GM23338 (cell line): Measurements from ENCODE around the gene LCNL1. TPM values are rescaled to one million over a fixed set of nuclear protein-coding genes. Genes with fewer than 3 reads are reported as not detected.

ENCODE experiments used
- ATAC-seq: fragments of 200-7000 bp; cut with Tn5 transposase; 3 replicates; pipeline ENCODE4 v1.9.1; 2020
- DNase-seq: peaks from one replicate; pipeline ENCODE4 v3.0.0-alpha.2; 2015; ENCODE audit warnings: low spot score
- H2AFZ ChIP-seq: fragments of 200-600 bp; sonication (generic); 2 replicates; pipeline ENCODE4 v1.8.0; 2016; ENCODE audit warnings: antibody characterized with exemption, mild to moderate bottlenecking, moderate library complexity
- H3F3A ChIP-seq: fragments of 200-600 bp; sonication (generic); replicated peaks from 2 replicates; pipeline ENCODE4 v1.8.0; 2017; ENCODE audit warnings: antibody characterized with exemption, mixed run types, low read depth
- H3K27ac ChIP-seq: fragments of 200-600 bp; sonication (generic); 2 replicates; pipeline ENCODE4 v1.6.1; 2016; ENCODE audit warnings: low read depth
- H3K27me3 ChIP-seq: fragments of 200-600 bp; sonication (generic); 2 replicates; pipeline ENCODE4 v1.8.0; 2016; ENCODE audit warnings: mild to moderate bottlenecking, mixed run types, moderate library complexity; ENCODE audit not compliant: insufficient read depth
- H3K36me3 ChIP-seq: fragments of 200-600 bp; sonication (generic); 2 replicates; pipeline ENCODE4 v1.8.0; 2016; ENCODE audit warnings: mild to moderate bottlenecking; ENCODE audit not compliant: insufficient read depth
- H3K4me1 ChIP-seq: fragments of 200-600 bp; sonication (generic); 2 replicates; pipeline ENCODE4 v1.8.0; 2016; ENCODE audit warnings: mild to moderate bottlenecking, moderate library complexity; ENCODE audit not compliant: insufficient read depth
- H3K4me2 ChIP-seq: fragments of 200-600 bp; sonication (generic); 2 replicates; pipeline ENCODE4 v1.7.1; 2017; ENCODE audit warnings: mixed run types
- H3K4me3 ChIP-seq: fragments of 200-600 bp; sonication (generic); 2 replicates; pipeline ENCODE4 v1.6.1; 2016; ENCODE audit warnings: mixed run types
- H3K79me2 ChIP-seq: fragments of 200-600 bp; sonication (generic); replicated peaks from 2 replicates; pipeline ENCODE4 v1.8.0; 2017; ENCODE audit warnings: mild to moderate bottlenecking; ENCODE audit not compliant: insufficient read depth
- H3K9me2 ChIP-seq: fragments of 200-600 bp; sonication (generic); 2 replicates; pipeline ENCODE4 v1.8.0; 2017; ENCODE audit not compliant: insufficient read depth
- H4K20me1 ChIP-seq: fragments of 200-600 bp; sonication (generic); replicated peaks from 2 replicates; pipeline ENCODE4 v1.8.0; 2017; ENCODE audit warnings: mild to moderate bottlenecking; ENCODE audit not compliant: insufficient read depth
- H3K27ac Mint-ChIP-seq: 2 replicates; pipeline ENCODE4 v1.8.0; 2020; ENCODE audit warnings: inconsistent platforms, mild to moderate bottlenecking, moderate library complexity, mixed read lengths
- H3K27me3 Mint-ChIP-seq: 3 replicates; pipeline ENCODE4 v1.8.0; 2022; ENCODE audit warnings: low read depth, mild to moderate bottlenecking, moderate library complexity, mixed read lengths, inconsistent platforms; ENCODE audit not compliant: insufficient read depth, poor library complexity
- H3K36me3 Mint-ChIP-seq: 3 replicates; pipeline ENCODE4 v1.8.0; 2021; ENCODE audit warnings: low read depth, mild to moderate bottlenecking, inconsistent platforms, moderate library complexity, mixed read lengths
- H3K4me1 Mint-ChIP-seq: 3 replicates; pipeline ENCODE4 v1.8.0; 2020; ENCODE audit warnings: mild to moderate bottlenecking, inconsistent platforms, mixed read lengths
- H3K4me3 Mint-ChIP-seq: 3 replicates; pipeline ENCODE4 v1.8.0; 2021; ENCODE audit warnings: moderate library complexity, mild to moderate bottlenecking, inconsistent platforms, mixed read lengths
- H3K9me3 Mint-ChIP-seq: 3 replicates; pipeline ENCODE4 v1.8.0; 2020; ENCODE audit warnings: moderate library complexity, mild to moderate bottlenecking, inconsistent platforms, mixed read lengths
- CREB1 ChIP-seq: fragments of 250-450 bp; sonication (Bioruptor Pico); IDR thresholded peaks from 2 replicates; pipeline ENCODE4 v1.5.0; 2020; ENCODE audit warnings: low read depth, mild to moderate bottlenecking, moderate library complexity
- EZH2 ChIP-seq: fragments of 200-600 bp; sonication (generic); IDR thresholded peaks from one replicate; pipeline ENCODE4 v1.8.0; 2017; ENCODE audit warnings: antibody characterized with exemption, mild to moderate bottlenecking, low read depth; ENCODE audit not compliant: unreplicated experiment
- ZNF114 ChIP-seq: fragments of 250-450 bp; sonication (Bioruptor Pico); IDR thresholded peaks from 2 replicates; pipeline ENCODE4 v1.5.0; 2020; ENCODE audit warnings: mild to moderate bottlenecking, moderate library complexity
- polyA plus RNA-seq: library from polyadenylated mRNA; unstranded; fragments of >200 nt; fragmentation: Nextera tagmentation; extraction: Ambion mirVana; gene quantifications from 2 replicates; pipeline ENCODE4 v1.2.1, GENCODE V29; 2016
- total RNA-seq: library from RNA; depleted of rRNA; stranded (reverse); fragments of >200 nt; shearing (Covaris generic); gene quantifications from 2 replicates; pipeline ENCODE4 v1.2.3, GENCODE V29; 2014
- TF ChIP-seq, protein P1 (sequence below): IDR thresholded peaks from one replicate; pipeline ENCODE4 v1.6.1; 2018; ENCODE audit warnings: antibody characterized with exemption; ENCODE audit not compliant: unreplicated experiment
- TF ChIP-seq, protein P2 (sequence below), 2 experiments: fragments of 200-600 bp in 1 of 2; sonication (generic) in 1 of 2; conservative IDR thresholded peaks; 2 replicates each; pipeline versions ENCODE4 v1.5.1 to v1.6.1; 2016 to 2017; ENCODE audit warnings: antibody characterized with exemption in 2 of 2, low read depth in 2 of 2, mild to moderate bottlenecking in 2 of 2, moderate library complexity in 1 of 2

The LCNL1 gene
- total and polyA plus RNA-seq, 2 experiments from 2014 or later, result 0.11 TPM; not detected in 1

DNA sequence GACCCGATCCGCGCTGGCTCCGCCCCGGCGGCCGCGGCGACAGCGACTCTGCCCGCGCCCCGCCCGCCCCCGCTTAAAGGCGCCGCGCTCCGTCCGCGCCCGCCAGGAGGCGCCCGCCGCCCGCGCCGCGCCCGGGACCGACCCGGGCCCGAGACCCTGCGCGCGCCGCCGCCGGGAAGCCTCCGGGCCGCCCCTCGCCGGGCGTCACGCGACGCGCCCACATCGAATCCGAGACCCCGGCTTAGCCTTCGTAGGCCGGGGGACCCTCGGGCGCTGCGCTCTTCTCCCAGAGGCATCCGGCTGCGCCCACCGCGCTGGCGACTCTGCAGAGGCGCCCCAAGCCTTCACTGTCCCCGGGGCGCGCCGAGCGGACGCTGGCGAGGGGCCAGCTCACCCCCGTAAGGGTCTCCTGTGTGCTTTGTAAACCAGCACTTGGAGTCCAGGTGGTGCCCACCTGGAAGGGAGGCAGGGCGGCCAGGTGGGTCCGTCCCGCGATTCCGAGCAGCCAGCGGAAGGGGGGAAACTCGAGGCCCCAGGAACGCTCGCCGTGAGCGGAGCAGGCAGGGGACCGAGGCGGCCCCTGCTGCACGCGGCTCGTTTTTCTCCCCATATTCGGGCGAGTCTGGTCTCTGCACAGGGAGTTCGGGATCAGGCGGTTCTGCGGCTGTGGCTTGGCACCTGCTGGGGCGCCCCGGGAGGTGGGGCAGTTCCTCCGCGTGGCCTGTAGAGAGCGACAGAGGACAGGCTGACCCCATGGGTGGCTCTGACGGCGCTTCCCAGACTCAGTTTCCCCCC is 45.7 kb downstream of the LCNL1 start:
- H4K20me1 ChIP-seq, result no peaks in the 10 kb centered on the region
- Mint-ChIP-seq H3K4me3 (peak overlapping the region; percentile 61), H3K9me3 (no peaks in the 10 kb centered on the region)

DNA sequence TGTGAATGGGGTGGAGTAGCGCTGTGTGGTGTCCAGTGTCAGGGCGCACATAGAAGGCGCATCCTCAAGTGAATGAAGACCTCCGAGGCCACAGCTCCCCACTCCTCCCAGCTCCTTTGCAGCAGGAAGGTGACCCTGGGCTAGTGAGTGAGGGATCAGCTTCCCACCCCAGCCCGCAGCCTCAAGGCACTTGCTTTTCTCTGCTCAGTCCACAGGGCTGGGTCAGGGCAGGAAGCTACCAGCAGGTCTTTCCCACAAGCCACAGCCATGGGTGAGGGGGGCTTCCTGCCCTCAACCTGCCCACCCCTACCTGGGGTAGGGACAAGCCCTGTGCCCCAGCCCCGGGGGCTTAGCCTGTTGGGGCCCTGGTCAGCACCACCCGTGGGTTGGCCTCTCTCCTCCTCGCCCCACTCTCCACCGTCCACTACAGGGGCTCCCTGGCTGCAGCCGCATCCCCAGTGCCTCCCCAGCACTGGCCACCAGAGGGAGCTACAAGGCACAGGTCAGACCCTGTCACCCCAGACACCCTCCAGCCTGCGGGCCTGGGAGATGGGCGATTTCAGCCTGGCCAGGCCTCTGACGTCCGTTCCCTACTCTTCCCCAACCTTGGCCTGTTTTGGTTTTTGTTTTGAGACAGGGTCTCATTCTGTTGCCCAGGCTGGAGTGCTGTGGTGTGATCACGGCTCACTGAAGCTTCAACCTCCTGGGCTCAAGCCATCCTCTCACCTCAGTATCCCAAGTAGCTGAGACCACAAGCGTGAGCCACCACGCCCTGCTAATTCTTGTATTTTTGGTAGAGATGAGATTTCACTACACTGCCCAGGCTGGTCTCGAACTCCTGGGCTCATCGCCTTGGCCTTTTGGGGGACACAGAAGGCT is 46.5 kb downstream of the LCNL1 start:
- H3K4me1 ChIP-seq, result 0 out of 2 replicates have a peak, but pooled peaks cover 3% of the 10 kb centered on the region
- H4K20me1 ChIP-seq, result no peaks in the 10 kb centered on the region
- no peaks in the 10 kb centered on the region for H3K9me2 ChIP-seq
- no peaks in the 10 kb centered on the region for H3K36me3 Mint-ChIP-seq
- H3K9me3 Mint-ChIP-seq, result no peaks in the 10 kb centered on the region
- peak overlapping the region; percentile 75 for H3K4me3 ChIP-seq
- peak; percentile 85 for ATAC-seq
- DNase-seq, result peak; percentile 82
- 0 out of 2 replicates have a peak, but pooled peaks cover 3% of the 10 kb centered on the region for H3F3A ChIP-seq
- no peaks in the 10 kb centered on the region for H3K79me2 ChIP-seq
- peak overlapping the region; percentile 84 for H3K4me2 ChIP-seq
- H3K27ac ChIP-seq, result no peak overlapping the region
- peak overlapping the region; percentile 61 for H3K4me3 Mint-ChIP-seq
- H3K27me3 Mint-ChIP-seq, result peaks cover 28% of the 10 kb centered on the region
- peaks cover 21% of the 10 kb centered on the region for H3K27me3 ChIP-seq
- H2AFZ ChIP-seq, result peak overlapping the region; percentile 90; the same call in 1 of the 2 replicates
- no peak overlapping the region for H3K27ac Mint-ChIP-seq
- no peaks in the 10 kb centered on the region; the same call in 2 of the 3 replicates for H3K4me1 Mint-ChIP-seq
- no peaks in the 10 kb centered on the region for H3K36me3 ChIP-seq
- TF ChIP-seq EZH2, result peak; percentile 20
- TF ChIP-seq, protein P1, sequence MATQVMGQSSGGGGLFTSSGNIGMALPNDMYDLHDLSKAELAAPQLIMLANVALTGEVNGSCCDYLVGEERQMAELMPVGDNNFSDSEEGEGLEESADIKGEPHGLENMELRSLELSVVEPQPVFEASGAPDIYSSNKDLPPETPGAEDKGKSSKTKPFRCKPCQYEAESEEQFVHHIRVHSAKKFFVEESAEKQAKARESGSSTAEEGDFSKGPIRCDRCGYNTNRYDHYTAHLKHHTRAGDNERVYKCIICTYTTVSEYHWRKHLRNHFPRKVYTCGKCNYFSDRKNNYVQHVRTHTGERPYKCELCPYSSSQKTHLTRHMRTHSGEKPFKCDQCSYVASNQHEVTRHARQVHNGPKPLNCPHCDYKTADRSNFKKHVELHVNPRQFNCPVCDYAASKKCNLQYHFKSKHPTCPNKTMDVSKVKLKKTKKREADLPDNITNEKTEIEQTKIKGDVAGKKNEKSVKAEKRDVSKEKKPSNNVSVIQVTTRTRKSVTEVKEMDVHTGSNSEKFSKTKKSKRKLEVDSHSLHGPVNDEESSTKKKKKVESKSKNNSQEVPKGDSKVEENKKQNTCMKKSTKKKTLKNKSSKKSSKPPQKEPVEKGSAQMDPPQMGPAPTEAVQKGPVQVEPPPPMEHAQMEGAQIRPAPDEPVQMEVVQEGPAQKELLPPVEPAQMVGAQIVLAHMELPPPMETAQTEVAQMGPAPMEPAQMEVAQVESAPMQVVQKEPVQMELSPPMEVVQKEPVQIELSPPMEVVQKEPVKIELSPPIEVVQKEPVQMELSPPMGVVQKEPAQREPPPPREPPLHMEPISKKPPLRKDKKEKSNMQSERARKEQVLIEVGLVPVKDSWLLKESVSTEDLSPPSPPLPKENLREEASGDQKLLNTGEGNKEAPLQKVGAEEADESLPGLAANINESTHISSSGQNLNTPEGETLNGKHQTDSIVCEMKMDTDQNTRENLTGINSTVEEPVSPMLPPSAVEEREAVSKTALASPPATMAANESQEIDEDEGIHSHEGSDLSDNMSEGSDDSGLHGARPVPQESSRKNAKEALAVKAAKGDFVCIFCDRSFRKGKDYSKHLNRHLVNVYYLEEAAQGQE, result peak; percentile 7

More for the DNA sequence above, 45.7 kb downstream of the LCNL1 start:
- no peaks in the 10 kb centered on the region for H3K36me3 Mint-ChIP-seq
- peak; percentile 78 for DNase-seq
- H3K4me2 ChIP-seq, result peak overlapping the region; percentile 84
- 0 out of 2 replicates have a peak, but pooled peaks cover 3% of the 10 kb centered on the region for H3K4me1 ChIP-seq
- H3K9me2 ChIP-seq, result no peaks in the 10 kb centered on the region
- H3K27me3 ChIP-seq, result peaks cover 21% of the 10 kb centered on the region
- H3K4me1 Mint-ChIP-seq, result no peaks in the 10 kb centered on the region; the same call in 2 of the 3 replicates
- H3K36me3 ChIP-seq, result no peaks in the 10 kb centered on the region
- peak; percentile 30 for ATAC-seq
- H3K79me2 ChIP-seq, result no peaks in the 10 kb centered on the region
- TF ChIP-seq, protein P2, sequence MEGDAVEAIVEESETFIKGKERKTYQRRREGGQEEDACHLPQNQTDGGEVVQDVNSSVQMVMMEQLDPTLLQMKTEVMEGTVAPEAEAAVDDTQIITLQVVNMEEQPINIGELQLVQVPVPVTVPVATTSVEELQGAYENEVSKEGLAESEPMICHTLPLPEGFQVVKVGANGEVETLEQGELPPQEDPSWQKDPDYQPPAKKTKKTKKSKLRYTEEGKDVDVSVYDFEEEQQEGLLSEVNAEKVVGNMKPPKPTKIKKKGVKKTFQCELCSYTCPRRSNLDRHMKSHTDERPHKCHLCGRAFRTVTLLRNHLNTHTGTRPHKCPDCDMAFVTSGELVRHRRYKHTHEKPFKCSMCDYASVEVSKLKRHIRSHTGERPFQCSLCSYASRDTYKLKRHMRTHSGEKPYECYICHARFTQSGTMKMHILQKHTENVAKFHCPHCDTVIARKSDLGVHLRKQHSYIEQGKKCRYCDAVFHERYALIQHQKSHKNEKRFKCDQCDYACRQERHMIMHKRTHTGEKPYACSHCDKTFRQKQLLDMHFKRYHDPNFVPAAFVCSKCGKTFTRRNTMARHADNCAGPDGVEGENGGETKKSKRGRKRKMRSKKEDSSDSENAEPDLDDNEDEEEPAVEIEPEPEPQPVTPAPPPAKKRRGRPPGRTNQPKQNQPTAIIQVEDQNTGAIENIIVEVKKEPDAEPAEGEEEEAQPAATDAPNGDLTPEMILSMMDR (conservative IDR thresholded peaks at IDR 0.05; ENCODE audit: low read depth in 2 of 2), result peak; percentile 17 to 53; a peak in 2 of 4 replicates
- TF ChIP-seq ZNF114 (CRISPR knock-in tag) (no peak), CREB1 (CRISPR knock-in tag) (no peak)
- peaks cover 30% of the 10 kb centered on the region for H3K27me3 Mint-ChIP-seq
- 0 out of 2 replicates have a peak, but pooled peaks cover 3% of the 10 kb centered on the region for H3F3A ChIP-seq
- no peak overlapping the region for H3K27ac Mint-ChIP-seq
- H2AFZ ChIP-seq, result peak overlapping the region; percentile 90
- no peak overlapping the region for H3K27ac ChIP-seq
- H3K4me3 ChIP-seq, result peak overlapping the region; percentile 75
